GM18499 (cell line): ENCODE data around the gene DNAJC15.

Experiments
- ATAC-seq: cut with Tn5 transposase; IDR thresholded peaks from one replicate; pipeline ENCODE4 v1.9.1; 2021; ENCODE audit warnings: moderate number of reproducible peaks; ENCODE audit not compliant: insufficient read depth, unreplicated experiment

The DNAJC15 gene

DNA sequence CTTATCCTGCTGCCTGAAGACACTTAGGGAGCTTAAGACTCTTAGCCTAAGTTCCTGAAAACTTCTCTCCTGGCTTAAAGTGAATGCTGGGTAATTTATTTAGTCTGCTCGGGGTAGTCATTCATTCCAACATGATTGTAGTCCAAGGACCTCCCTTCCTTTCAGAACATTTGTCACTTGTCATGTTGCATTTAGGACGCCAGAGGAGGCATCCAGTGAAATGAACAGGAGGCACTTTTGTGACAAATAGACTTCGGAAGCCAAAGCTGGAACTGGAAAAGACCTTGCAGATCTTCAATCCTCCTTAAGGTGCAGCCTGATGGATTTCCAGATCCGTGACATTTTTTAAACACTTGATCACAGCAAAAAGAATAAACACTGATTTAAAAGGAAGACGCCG is 95.1 kb downstream of the DNAJC15 start:
- no peak for ATAC-seq

DNA sequence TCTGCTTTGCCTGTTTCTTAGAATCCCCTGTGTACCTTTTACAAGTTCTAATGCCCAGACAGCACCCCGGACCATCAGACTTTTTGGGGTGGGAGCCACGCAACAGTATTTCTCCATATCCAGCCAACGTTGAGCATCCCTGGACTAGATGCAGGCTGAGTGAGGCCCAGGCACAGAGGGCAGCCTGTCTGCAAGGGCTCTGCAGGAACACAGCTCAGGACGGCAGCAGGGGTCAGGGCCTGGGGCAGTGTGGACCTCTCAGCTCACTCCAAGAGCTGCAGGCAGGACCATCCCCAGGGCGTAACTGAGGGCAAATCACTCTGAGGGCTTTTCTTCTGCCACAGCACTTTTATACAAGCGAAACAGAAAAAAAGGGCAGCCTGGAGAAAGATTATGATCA is 95.8 kb downstream of the DNAJC15 start:
- ATAC-seq: no peak

DNA sequence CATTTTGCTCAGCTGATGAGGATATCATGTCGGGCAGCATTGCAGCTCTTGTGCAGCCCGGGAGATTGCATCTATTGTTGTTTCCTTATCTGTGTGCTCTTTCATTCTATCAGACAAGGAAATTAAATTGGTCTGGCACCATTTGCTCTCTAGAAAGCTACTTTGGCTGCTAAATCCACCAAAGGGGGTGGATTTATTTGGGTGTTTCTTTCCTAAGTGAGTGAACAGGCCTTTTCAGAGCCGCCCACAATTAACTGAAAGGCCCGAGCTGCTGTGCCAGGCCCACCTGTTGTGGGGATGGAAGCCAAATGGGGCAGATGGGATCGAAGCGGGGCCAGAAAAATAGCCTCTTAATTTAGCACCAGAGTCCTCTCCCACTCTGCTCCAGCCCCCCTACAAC is 99.4 kb downstream of the DNAJC15 start:
- ATAC-seq: no peak

DNA sequence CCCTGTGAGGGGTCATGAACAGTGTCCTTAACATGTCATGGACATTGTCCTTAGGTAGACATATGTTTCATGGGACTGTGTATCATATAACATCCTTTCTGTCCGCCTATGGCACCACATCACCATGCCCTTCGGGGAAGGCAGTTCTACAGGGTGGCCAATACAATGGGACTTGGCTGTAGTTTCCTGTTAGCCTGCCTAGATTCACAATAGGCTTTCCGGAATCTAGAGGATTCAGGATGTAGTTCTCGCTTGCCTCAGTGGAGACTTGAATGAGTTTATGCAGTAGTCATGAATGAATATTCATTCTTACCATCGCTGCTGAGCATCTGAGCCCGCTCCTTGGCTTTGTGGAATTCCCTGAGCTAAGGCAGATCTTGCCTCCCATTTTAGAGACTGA is 100.5 kb downstream of the DNAJC15 start:
- ATAC-seq: no peak

- no peak for ATAC-seq
These were observed 101.1 kb downstream of the DNAJC15 start for GRCh38 chr13:43124490-43124889.

DNA sequence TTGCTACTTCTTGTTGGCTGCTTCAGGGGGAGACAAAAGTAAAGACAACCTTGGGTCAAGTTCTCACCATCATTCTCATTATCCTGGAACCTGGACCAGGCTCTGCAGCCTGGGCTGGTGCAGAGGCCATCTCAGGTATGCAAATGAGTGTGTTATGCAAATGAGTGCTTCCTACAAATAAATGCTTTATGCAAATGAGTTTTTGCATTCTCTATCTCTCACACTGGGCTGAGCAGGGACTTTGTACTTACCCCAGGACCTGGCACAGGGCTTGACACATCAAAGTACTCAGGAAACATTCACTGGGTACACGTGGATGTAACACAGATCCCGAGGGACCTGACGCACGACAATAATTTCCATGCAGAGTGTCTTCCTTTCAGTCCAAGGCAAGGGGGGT is 103.0 kb downstream of the DNAJC15 start:
- ATAC-seq: no peak

GRCh38 chr13:43127103-43127798 is 103.9 kb downstream of the DNAJC15 start:
- ATAC-seq: no peak

GRCh38 chr13:43127827-43128226 is 104.4 kb downstream of the DNAJC15 start:
- no peak for ATAC-seq

GRCh38 chr13:43128504-43128961 is 105.1 kb downstream of the DNAJC15 start:
- ATAC-seq: no peak

- no peak for ATAC-seq
These were observed 105.7 kb downstream of the DNAJC15 start for GRCh38 chr13:43129066-43129465.

GRCh38 chr13:43129511-43130110 is 106.2 kb downstream of the DNAJC15 start:
- no peak for ATAC-seq

GRCh38 chr13:43132257-43132656 is 108.9 kb downstream of the DNAJC15 start:
- no peak for ATAC-seq

DNA sequence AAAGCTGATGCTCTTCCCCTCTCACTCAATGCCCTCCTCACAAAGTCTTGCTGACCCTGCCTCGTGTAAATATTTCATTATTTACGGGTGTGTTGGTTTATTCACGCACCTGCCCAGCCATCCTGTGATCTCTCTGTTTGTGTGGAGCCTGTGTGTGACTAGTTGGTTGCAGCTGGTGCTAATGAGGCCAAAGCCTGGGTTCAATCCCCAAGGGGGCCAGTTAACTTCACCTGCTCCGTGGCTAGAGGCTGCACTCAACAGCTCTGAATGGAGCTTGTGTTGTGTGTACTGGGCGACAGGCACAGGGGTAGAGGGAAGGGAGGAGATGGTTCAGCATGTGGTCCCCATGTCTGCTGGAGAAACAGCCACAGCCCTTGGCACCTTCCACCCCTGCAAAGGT is 109.5 kb downstream of the DNAJC15 start:
- ATAC-seq: no peak

DNA sequence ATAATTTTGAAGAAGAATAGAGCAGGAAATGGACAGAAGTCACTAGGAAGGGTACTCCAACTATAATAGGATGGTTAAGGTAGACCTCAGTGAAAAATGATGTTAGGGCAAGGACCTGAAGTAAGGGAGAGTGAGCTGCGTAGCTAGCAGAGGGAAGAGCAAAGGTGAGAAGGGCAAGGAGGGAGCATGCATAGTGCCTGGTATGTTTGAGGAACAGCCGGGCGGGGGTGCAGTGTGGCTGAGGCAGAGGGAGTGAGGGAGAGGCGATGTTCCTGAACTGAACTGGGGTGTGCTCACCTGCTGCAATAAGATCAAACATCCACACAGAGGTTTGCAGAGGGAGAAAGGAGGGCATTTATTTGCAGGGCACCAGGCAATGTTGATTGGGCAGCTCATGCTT is 110.4 kb downstream of the DNAJC15 start:
- ATAC-seq: no peak

- no peak for ATAC-seq
These were observed 111.5 kb downstream of the DNAJC15 start for GRCh38 chr13:43134868-43135267.

GRCh38 chr13:43135516-43135915 is 112.1 kb downstream of the DNAJC15 start:
- ATAC-seq: no peak

DNA sequence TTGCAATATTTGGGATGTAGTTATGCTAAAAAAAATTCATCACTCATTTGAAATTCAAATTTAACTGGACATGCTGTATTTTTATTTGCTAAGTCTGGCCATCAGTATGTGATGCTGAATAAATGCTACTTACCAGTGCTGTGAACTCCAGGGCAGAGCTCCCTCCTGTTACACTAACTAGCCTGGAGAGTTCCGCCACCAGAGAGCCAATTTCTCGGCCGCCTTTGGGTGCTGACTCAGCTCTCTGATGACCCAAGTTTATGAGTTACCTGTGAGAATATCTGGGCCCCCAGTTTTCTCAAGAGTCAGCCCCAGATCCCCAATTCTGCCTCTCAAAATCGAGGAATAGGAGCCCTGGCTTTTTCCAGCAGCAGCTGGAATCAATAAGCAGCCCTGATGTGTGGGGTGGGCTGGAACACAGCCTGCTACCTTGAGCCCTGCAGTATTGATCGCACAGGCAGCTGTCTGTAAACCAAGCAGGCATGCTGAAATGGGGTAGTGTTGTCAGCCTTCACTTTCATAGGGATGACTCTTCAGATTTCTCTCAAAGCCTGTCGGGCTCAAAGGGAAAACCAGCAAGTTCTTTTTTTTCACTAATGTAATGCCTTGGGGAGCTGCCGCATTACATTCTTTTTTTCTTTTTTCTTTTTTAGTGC is 113.7 kb downstream of the DNAJC15 start:
- ATAC-seq: no peak

DNA sequence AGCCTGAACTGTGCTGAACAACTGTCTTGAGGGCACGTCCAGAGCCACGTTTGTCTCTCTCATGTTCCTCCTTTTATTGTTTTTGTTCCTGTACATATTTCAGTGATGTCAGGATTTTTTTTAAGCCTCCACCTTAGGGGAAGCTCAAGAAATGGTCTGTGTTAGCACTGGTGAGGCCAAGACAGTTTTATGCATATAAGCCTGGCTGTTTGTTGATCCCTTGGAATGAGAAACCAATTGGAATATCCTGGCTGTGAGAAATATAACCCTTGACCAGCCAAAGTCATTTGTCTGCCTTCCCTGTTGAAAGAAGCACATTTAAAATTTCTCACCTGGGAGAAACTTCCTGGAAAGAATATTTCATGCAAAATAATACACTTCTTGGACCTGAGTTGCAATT is 115.8 kb downstream of the DNAJC15 start:
- no peak for ATAC-seq

DNA sequence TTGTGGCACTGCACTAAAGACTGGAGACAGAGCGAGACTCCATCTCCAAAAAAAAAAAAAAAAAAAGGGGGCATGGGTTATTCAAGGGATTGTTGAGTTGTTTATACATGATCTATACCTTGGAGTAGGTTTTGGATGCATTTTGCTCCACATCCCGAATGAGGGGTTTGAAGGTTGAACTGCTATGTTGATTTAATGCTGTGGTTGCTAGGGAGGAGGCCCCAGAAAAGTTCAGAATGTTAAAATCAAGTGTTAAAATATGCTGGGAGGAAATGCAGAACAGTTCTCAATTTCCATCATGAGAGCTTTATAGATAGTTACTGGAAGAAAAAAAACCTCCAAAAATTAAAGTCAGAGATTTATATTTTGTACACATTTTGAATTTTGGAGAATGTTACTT is 116.5 kb downstream of the DNAJC15 start:
- no peak for ATAC-seq

DNA sequence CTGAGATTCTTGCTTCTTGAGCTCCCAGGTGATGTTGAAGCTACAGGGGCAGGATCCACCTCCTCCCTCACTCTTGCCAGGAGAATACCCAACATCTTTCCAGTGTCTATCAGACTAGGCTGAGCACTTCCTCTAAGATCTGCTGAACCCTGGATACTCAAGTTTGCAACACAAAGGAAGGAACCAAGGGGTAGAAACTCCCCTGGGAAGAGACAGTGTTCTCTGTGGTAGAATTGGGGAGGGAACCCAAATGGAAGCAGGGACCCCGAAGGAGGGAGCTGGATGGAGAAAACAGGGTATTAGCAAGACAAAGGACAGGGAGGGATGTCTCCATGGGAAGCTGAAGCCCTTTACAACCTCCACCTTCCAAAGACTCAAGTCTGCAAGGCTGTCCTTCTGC is 117.6 kb downstream of the DNAJC15 start:
- no peak for ATAC-seq

- ATAC-seq: no peak
These were observed 118.3 kb downstream of the DNAJC15 start for GRCh38 chr13:43141685-43142084.

GRCh38 chr13:43143591-43143990 is 120.2 kb downstream of the DNAJC15 start:
- ATAC-seq: no peak
